Measurements from ENCODE around the gene FXR1. TPM values are rescaled to one million over a fixed set of nuclear protein-coding genes. Genes with fewer than 3 reads are reported as not detected.
A peak's percentile ranks its signal among the peaks of the same experiment; 100 is the strongest.

FXR1 gene
- total and polyA plus RNA-seq, 5 donors = 178 to 267 (median 239) TPM

DNA sequence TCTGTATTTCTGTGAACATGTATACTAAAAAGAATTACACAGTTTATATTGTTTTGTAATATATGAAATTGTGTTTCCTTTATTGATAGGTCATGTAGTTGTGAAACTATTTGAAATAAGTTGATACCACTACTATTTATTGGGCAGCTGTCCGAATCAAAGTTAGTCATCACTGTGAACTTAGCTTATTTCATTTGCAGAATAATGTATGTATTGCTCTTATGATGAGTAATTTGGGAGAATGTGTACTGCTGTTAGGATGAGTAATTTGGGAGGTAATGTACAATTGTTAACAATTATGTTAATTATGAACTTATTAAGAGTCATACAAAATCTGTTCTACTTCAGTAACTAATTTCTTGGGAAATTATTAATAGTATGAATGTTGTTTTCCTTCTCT lies 22.2 kb downstream of the FXR1 start:
- intact Hi-C loops (cut with DNase I) = no loop called here
- H3K4me3 ChIP-seq (ENCODE audit: low read length) = no peak overlapping the region
- H3K4me1 ChIP-seq (ENCODE audit: control insufficient read depth, insufficient read depth, low read length) = no peaks in the 10 kb centered on the region
- H3K27me3 ChIP-seq (ENCODE audit: control insufficient read depth, insufficient read depth) = no peaks in the 10 kb centered on the region
- WGBS = 87% methylated on average over 1 of the region's 1 CpG
- no peak for ATAC-seq
- H3K9me3 ChIP-seq (ENCODE audit: control insufficient read depth, low read length) = no peaks in the 10 kb centered on the region
- no peak overlapping the region for H3K27ac ChIP-seq (ENCODE audit: low read length)
- DNase-seq = no peak

DNA sequence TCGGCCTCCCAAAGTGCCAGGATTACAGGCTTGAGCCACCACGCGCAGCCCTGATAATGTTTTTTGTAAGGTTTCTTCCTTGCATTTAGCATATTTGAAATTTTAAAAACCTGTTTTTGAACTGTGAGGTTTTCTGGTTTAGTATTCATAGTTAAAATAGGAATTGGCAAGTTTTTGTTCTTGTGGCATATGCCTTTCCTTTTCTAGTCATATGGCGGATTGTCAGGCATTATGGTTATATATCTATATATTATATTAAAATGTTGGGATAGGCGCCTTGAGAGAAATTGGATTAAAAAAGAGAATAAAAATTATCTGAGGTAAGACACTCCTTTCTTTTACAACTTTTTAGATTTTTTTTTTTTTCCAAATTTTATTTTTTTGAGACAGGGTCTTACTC lies 28.4 kb downstream of the FXR1 start:
- WGBS = 98% methylated on average over 5 of the region's 5 CpGs
- Histone ChIP-seq H3K4me1 (ENCODE audit: control insufficient read depth, insufficient read depth, low read length) (no peaks in the 10 kb centered on the region), H3K27me3 (ENCODE audit: control insufficient read depth, insufficient read depth) (no peaks in the 10 kb centered on the region), H3K27ac (ENCODE audit: low read length) (no peak overlapping the region), H3K9me3 (ENCODE audit: control insufficient read depth, low read length) (no peaks in the 10 kb centered on the region), H3K4me3 (ENCODE audit: low read length) (no peak overlapping the region)
- intact Hi-C loops (cut with DNase I) = no loop called here
- ATAC-seq (no peak), DNase-seq (no peak)

- no peak for ATAC-seq
- no peak for DNase-seq
- 80% methylated on average over 4 of the region's 4 CpGs for WGBS
- H3K27me3 ChIP-seq (ENCODE audit: control insufficient read depth, insufficient read depth) = no peaks in the 10 kb centered on the region
- H3K4me1 ChIP-seq (ENCODE audit: control insufficient read depth, insufficient read depth, low read length) = no peaks in the 10 kb centered on the region
- no peak overlapping the region for H3K27ac ChIP-seq (ENCODE audit: low read length)
- H3K9me3 ChIP-seq (ENCODE audit: control insufficient read depth, low read length) = no peaks in the 10 kb centered on the region
- H3K4me3 ChIP-seq (ENCODE audit: low read length) = no peak overlapping the region
- intact Hi-C loops (cut with DNase I) = no loop called here
These were observed 35.4 kb downstream of the FXR1 start for GRCh38 chr3:180947761-180948390.

DNA sequence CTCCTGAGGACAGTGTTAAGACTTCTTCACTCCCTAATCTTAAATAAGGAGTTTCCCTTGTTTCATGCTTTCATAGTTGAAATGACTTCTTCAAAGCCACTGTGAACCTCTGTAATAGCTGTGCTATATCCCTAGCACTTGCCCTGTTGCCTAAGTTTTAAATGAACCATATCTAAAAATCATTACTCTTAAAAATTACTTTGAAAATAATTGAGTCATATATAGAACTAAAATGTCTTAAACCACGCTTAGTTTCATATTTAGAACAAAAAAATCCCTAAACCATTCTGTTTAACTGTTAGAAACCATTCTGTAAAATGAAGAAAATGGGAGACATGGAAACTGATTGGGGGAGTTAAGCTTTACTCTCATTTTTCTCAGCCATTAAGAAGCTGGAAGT lies 47.2 kb downstream of the FXR1 start:
- no peaks in the 10 kb centered on the region for H3K4me1 ChIP-seq (ENCODE audit: control insufficient read depth, insufficient read depth, low read length)
- DNase-seq (no peak), ATAC-seq (no peak)
- no peak overlapping the region for H3K4me3 ChIP-seq (ENCODE audit: low read length)
- no peak overlapping the region for H3K27ac ChIP-seq (ENCODE audit: low read length)
- H3K27me3 ChIP-seq (ENCODE audit: control insufficient read depth, insufficient read depth) = no peaks in the 10 kb centered on the region
- 97% methylated on average over 1 of the region's 1 CpG for WGBS
- H3K9me3 ChIP-seq (ENCODE audit: control insufficient read depth, low read length) = no peaks in the 10 kb centered on the region
- intact Hi-C loops (cut with DNase I) = no loop called here

GRCh38 chr3:180961087-180961486 lies 48.6 kb downstream of the FXR1 start:
- intact Hi-C loops (cut with DNase I) = no loop called here
- no peaks in the 10 kb centered on the region for H3K27me3 ChIP-seq (ENCODE audit: control insufficient read depth, insufficient read depth)
- H3K4me3 ChIP-seq (ENCODE audit: low read length) = no peak overlapping the region
- H3K4me1 ChIP-seq (ENCODE audit: control insufficient read depth, insufficient read depth, low read length) = no peaks in the 10 kb centered on the region
- WGBS = 85% methylated on average over 3 of the region's 3 CpGs
- no peaks in the 10 kb centered on the region for H3K9me3 ChIP-seq (ENCODE audit: control insufficient read depth, low read length)
- DNase-seq (no peak), ATAC-seq (no peak)
- no peak overlapping the region for H3K27ac ChIP-seq (ENCODE audit: low read length)

DNA sequence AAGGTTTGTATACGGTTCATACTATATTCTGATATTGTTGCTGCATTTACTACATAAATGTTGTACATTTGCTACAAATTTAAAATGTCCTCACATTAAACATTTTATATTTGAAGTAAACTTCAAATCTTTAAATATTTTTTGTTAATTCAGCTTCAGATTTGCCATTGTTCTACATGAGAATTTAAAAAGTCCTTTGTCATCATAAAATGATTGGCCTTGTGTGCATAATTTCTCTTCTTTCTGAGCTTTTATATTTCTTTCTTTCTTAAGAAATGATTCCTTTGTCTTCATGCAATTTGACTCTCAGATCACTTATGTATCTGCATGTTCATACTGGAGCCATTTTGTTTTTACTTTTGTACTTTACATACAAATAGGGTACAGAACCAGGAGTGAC lies 49.1 kb downstream of the FXR1 start:
- 95% methylated on average over 1 of the region's 1 CpG for WGBS
- DNase-seq = no peak

DNA sequence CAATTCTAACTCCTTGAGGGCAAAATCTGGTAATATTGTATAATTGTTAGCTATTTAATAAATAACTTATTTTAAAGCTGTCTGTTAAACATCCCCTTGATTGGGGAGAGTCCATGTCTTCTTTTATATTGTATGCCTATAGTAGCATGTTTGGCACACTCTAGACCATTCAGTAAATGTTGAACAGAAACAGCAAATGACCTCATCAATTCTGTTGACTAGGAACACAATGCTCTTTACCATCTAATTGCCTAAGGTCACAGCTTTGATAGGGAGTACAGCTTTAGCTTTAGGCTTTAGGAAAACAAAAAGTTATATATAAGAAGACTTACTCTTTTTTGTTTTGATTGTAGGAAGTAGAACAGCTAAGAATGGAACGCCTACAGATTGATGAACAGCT lies 50.1 kb downstream of the FXR1 start:
- WGBS = 88% methylated on average over 1 of the region's 1 CpG
- no peaks in the 10 kb centered on the region for H3K9me3 ChIP-seq (ENCODE audit: control insufficient read depth, low read length)
- no peaks in the 10 kb centered on the region for H3K4me1 ChIP-seq (ENCODE audit: control insufficient read depth, insufficient read depth, low read length)
- no peak for ATAC-seq
- no peak for DNase-seq
- intact Hi-C loops (cut with DNase I) = no loop called here
- H3K27me3 ChIP-seq (ENCODE audit: control insufficient read depth, insufficient read depth) = no peaks in the 10 kb centered on the region
- no peak overlapping the region for H3K27ac ChIP-seq (ENCODE audit: low read length)
- H3K4me3 ChIP-seq (ENCODE audit: low read length) = no peak overlapping the region

More for the DNA sequence above, 49.1 kb downstream of the FXR1 start:
- H3K4me1 ChIP-seq (ENCODE audit: control insufficient read depth, insufficient read depth, low read length) = no peaks in the 10 kb centered on the region
- H3K27me3 ChIP-seq (ENCODE audit: control insufficient read depth, insufficient read depth) = no peaks in the 10 kb centered on the region
- no peak for ATAC-seq
- intact Hi-C loops (cut with DNase I) = no loop called here
- H3K9me3 ChIP-seq (ENCODE audit: control insufficient read depth, low read length) = no peaks in the 10 kb centered on the region
- H3K27ac ChIP-seq (ENCODE audit: low read length) = no peak overlapping the region
- H3K4me3 ChIP-seq (ENCODE audit: low read length) = no peak overlapping the region

DNA sequence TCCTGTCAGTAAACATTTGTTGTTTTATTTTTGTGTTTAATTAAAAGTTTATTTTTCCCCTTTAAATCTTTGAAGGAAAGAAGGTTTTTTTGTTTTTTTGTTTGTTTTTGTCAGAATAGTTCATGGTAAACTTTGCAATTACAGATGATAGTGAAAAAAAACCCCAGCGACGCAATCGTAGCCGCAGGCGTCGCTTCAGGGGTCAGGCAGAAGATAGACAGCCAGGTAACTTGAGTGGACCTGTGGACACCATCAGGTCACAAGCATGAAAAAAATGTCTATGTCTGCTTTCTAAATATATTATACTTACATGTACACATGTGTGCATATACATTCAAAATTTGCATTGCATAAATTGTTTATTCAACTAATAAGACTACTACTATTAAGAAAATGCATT lies 58.5 kb downstream of the FXR1 start:
- Histone ChIP-seq H3K27me3 (ENCODE audit: control insufficient read depth, insufficient read depth) (no peaks in the 10 kb centered on the region), H3K4me1 (ENCODE audit: control insufficient read depth, insufficient read depth, low read length) (no peaks in the 10 kb centered on the region), H3K4me3 (ENCODE audit: low read length) (no peak overlapping the region), H3K27ac (ENCODE audit: low read length) (no peak overlapping the region), H3K9me3 (ENCODE audit: control insufficient read depth, low read length) (no peaks in the 10 kb centered on the region)
- no peak for ATAC-seq
- DNase-seq = no peak
- 97% methylated on average over 6 of the region's 6 CpGs for WGBS
- intact Hi-C loops (cut with DNase I) = no loop called here

GRCh38 chr3:180973543-180973942 lies 61.1 kb downstream of the FXR1 start:
- H3K27ac ChIP-seq (ENCODE audit: low read length) = no peak overlapping the region
- no peak for DNase-seq
- H3K27me3 ChIP-seq (ENCODE audit: control insufficient read depth, insufficient read depth) = no peaks in the 10 kb centered on the region
- H3K9me3 ChIP-seq (ENCODE audit: control insufficient read depth, low read length) = no peaks in the 10 kb centered on the region
- ATAC-seq = no peak
- intact Hi-C loops (cut with DNase I) = no loop called here
- H3K4me3 ChIP-seq (ENCODE audit: low read length) = no peak overlapping the region
- H3K4me1 ChIP-seq (ENCODE audit: control insufficient read depth, insufficient read depth, low read length) = no peaks in the 10 kb centered on the region
- whole genome bisulfite sequencing = 86% methylated on average over 2 of the region's 2 CpGs

GRCh38 chr3:180974286-180974685 lies 61.8 kb downstream of the FXR1 start:
- intact Hi-C loops (cut with DNase I) = no loop called here
- H3K27ac ChIP-seq (ENCODE audit: low read length) = no peak overlapping the region
- no peak overlapping the region for H3K4me3 ChIP-seq (ENCODE audit: low read length)
- H3K9me3 ChIP-seq (ENCODE audit: control insufficient read depth, low read length) = no peaks in the 10 kb centered on the region
- DNase-seq (no peak), ATAC-seq (no peak)
- 93% methylated on average over 6 of the region's 6 CpGs for WGBS
- H3K4me1 ChIP-seq (ENCODE audit: control insufficient read depth, insufficient read depth, low read length) = no peaks in the 10 kb centered on the region
- H3K27me3 ChIP-seq (ENCODE audit: control insufficient read depth, insufficient read depth) = no peaks in the 10 kb centered on the region

- Histone ChIP-seq H3K27ac (ENCODE audit: low read length) (no peak overlapping the region), H3K9me3 (ENCODE audit: control insufficient read depth, low read length) (no peaks in the 10 kb centered on the region), H3K4me3 (ENCODE audit: low read length) (no peak overlapping the region), H3K27me3 (ENCODE audit: control insufficient read depth, insufficient read depth) (no peaks in the 10 kb centered on the region), H3K4me1 (ENCODE audit: control insufficient read depth, insufficient read depth, low read length) (no peaks in the 10 kb centered on the region)
- DNase-seq = no peak
- no peak for ATAC-seq
- intact Hi-C loops (cut with DNase I) = no loop called here
These were observed 65.0 kb downstream of the FXR1 start for GRCh38 chr3:180977498-180977897.

GRCh38 chr3:180979961-180980360 lies 67.5 kb downstream of the FXR1 start:
- no peaks in the 10 kb centered on the region for H3K9me3 ChIP-seq (ENCODE audit: control insufficient read depth, low read length)
- no peaks in the 10 kb centered on the region for H3K4me1 ChIP-seq (ENCODE audit: control insufficient read depth, insufficient read depth, low read length)
- DNase-seq = no peak
- no peak overlapping the region for H3K4me3 ChIP-seq (ENCODE audit: low read length)
- peak in 1 of 2 donors; percentile 32 for ATAC-seq
- H3K27ac ChIP-seq (ENCODE audit: low read length) = no peak overlapping the region
- intact Hi-C loops (cut with DNase I) = no loop called here
- no peaks in the 10 kb centered on the region for H3K27me3 ChIP-seq (ENCODE audit: control insufficient read depth, insufficient read depth)

All from right cardiac atrium (tissue), 5 donors.